ENCODE data around the gene LMO3. TPM values are rescaled to one million over a fixed set of nuclear protein-coding genes. Genes with fewer than 3 reads are reported as not detected.
"Not testable (repeated sequence)": the region's sequence is repeated elsewhere in the genome, so short reads cannot be mapped to it uniquely, and the experiment has no call there.

Gene LMO3
- total and polyA plus RNA-seq, 2 of the 8 experiments (the other 6 are each of a cell fraction or from before 2014, with no cell fraction given): 4.7 to 16.7 TPM

- POLR2A ChIA-PET (ENCODE audit: partially characterized antibody); H2BK20ac ChIP-seq (ENCODE audit: low read length); H3K9ac ChIP-seq (replicated peaks in 1 of 4; ENCODE audit: extremely low read depth in 1 of 4, low read depth in 3 of 4, low read length in 3 of 4); FAIRE-seq; H3K4me3 ChIP-seq (ENCODE audit: extremely low read depth in 1 of 4, insufficient read depth in 2 of 4, low read depth in 3 of 4, low read length in 4 of 4); H3K27me3 ChIP-seq (replicated peaks in 1 of 4; ENCODE audit: control insufficient read depth in 3 of 4, extremely low read depth in 1 of 4, insufficient read depth in 3 of 4, low read length in 3 of 4); H3K14ac ChIP-seq (ENCODE audit: insufficient read length); H3K36me3 ChIP-seq (ENCODE audit: control insufficient read depth in 2 of 4, insufficient read depth in 4 of 4, low read length in 3 of 4); H2BK120ac ChIP-seq (replicated peaks; ENCODE audit: low read depth, low read length); CTCF ChIA-PET (ENCODE audit: partially characterized antibody); H2AFZ ChIP-seq (ENCODE audit: low read length); H3K4ac ChIP-seq (replicated peaks; ENCODE audit: insufficient read length, low read depth, low read length); H4K91ac ChIP-seq (replicated peaks; ENCODE audit: insufficient read length, low read length); H3K4me1 ChIP-seq (replicated peaks in 1 of 4; ENCODE audit: control insufficient read depth in 3 of 4, insufficient read depth in 4 of 4, low read length in 3 of 4); H3K79me1 ChIP-seq (ENCODE audit: low read depth, low read length); H2BK15ac ChIP-seq (ENCODE audit: low read length); H3K79me2 ChIP-seq (ENCODE audit: control insufficient read depth in 1 of 2, insufficient read depth in 2 of 2, low read length in 2 of 2); H3K4me2 ChIP-seq (ENCODE audit: insufficient read depth in 1 of 2, low read depth in 2 of 2, low read length in 2 of 2); H4K5ac ChIP-seq (ENCODE audit: insufficient read length, low read depth, low read length); H3K18ac ChIP-seq (ENCODE audit: extremely low read depth, low read length); H3K27ac ChIP-seq (ENCODE audit: low read depth, low read length); H2BK12ac ChIP-seq (ENCODE audit: low read depth, low read length); H2AK5ac ChIP-seq (ENCODE audit: low read depth, low read length); H3K56ac ChIP-seq (replicated peaks; ENCODE audit: insufficient read length, low read depth, low read length); H3K23ac ChIP-seq (ENCODE audit: insufficient read length); H4K8ac ChIP-seq (ENCODE audit: extremely low read depth, insufficient read depth, low read length); H2BK5ac ChIP-seq (ENCODE audit: low read depth, low read length); H3K23me2 ChIP-seq (ENCODE audit: low read depth, low read length); DNase-seq (ENCODE audit: low read depth in 1 of 2, low spot score in 2 of 2); H4K20me1 ChIP-seq (replicated peaks in 1 of 2; ENCODE audit: control insufficient read depth in 1 of 2, insufficient read depth in 2 of 2, low read length in 2 of 2): not testable (repeated sequence)
- H3K9me3 ChIP-seq (ENCODE audit: insufficient read depth in 2 of 2, low read depth in 1 of 2, low read length in 1 of 2): peaks cover 12 to 13% of the 10 kb centered on the region in 2 experiments; a peak in 3 of 4 replicates
- WGBS, 2 experiments (ENCODE audit: extremely low coverage in 1 of 2, insufficient coverage in 1 of 2, insufficient read length in 1 of 2, insufficient replicate concordance in 2 of 2, low coverage in 1 of 2, low lambda C conversion rate in 2 of 2, missing lambda C conversion rate in 1 of 2): 92% methylated on average over 1 of the region's 1 CpG; no CpG with 5 or more reads in 1 of the 2 experiments
Observed at GRCh38 chr12:16537652-16538051, 68.3 kb downstream of the LMO3 start.

Measured in H1 (cell line).